Large intestine (tissue), 3 donors: ENCODE data around the gene KLHL30. TPM values are rescaled to one million over a fixed set of nuclear protein-coding genes. Genes with fewer than 3 reads are reported as not detected.
"Not testable (repeated sequence)": the region's sequence is repeated elsewhere in the genome, so short reads cannot be mapped to it uniquely, and the experiment has no call there.

ENCODE experiments used
- DNase-seq, 2 donors: peaks; one replicate each; pipeline versions ENCODE4 v3.0.0 to v3.0.0-alpha.2; 2013
- H3K27ac ChIP-seq: one replicate; pipeline ENCODE4 v1.5.1; 2013; ENCODE audit warnings: low read length
- H3K27me3 ChIP-seq: 2 replicates; pipeline ENCODE4 v1.6.1; 2013; ENCODE audit warnings: low read length; ENCODE audit not compliant: control insufficient read depth, insufficient read depth
- H3K36me3 ChIP-seq: 2 replicates; pipeline ENCODE4 v1.6.1; 2013; ENCODE audit warnings: low read length; ENCODE audit not compliant: control insufficient read depth, insufficient read depth
- H3K4me1 ChIP-seq: one replicate; pipeline ENCODE4 v1.6.1; 2013; ENCODE audit warnings: low read length; ENCODE audit not compliant: control insufficient read depth, insufficient read depth
- H3K4me3 ChIP-seq: one replicate; pipeline ENCODE4 v1.5.1; 2013; ENCODE audit warnings: low read length
- H3K9me3 ChIP-seq: one replicate; pipeline ENCODE4 v1.6.1; 2013; ENCODE audit warnings: mild to moderate bottlenecking, low read depth, low read length, moderate library complexity; ENCODE audit not compliant: control insufficient read depth
- whole genome bisulfite sequencing: methylation state at CpG from one replicate; pipeline ENCODE4 v1.1.5; 2013; ENCODE audit warnings: low lambda C conversion rate; ENCODE audit not compliant: insufficient coverage; 5-methylcytosine and 5-hydroxymethylcytosine counted together
- polyA plus RNA-seq: library from polyadenylated mRNA; unstranded; fragments of 120-200 nt; gene quantifications from one replicate; pipeline ENCODE4 v1.2.1, GENCODE V29; 2013

The KLHL30 gene
- polyA plus RNA-seq, 1 donor, result 0.12 TPM

- H3K4me3 ChIP-seq, result no peak overlapping the region
- peaks cover 2% of the 10 kb centered on the region for H3K9me3 ChIP-seq
- peaks cover 12% of the 10 kb centered on the region for H3K27me3 ChIP-seq
- no peak for DNase-seq
- peaks cover 45% of the 10 kb centered on the region for H3K36me3 ChIP-seq
- H3K27ac ChIP-seq, result no peak overlapping the region
- peaks cover 2% of the 10 kb centered on the region for H3K4me1 ChIP-seq
- no CpG with 5 or more reads among the region's 13 CpGs for WGBS
Measured at GRCh38 chr2:238168196-238169047, 30.0 kb downstream of the KLHL30 start.

GRCh38 chr2:238169048-238169707 lies 30.7 kb downstream of the KLHL30 start:
- Histone ChIP-seq H3K9me3 (peaks cover 1% of the 10 kb centered on the region), H3K4me3 (no peak overlapping the region), H3K27me3 (peaks cover 7% of the 10 kb centered on the region), H3K27ac (no peak overlapping the region), H3K4me1 (peaks cover 2% of the 10 kb centered on the region), H3K36me3 (peaks cover 52% of the 10 kb centered on the region)
- 61% methylated on average over 2 of the region's 6 CpGs for WGBS
- peak in 1 of 2 donors; percentile 30 for DNase-seq

- Histone ChIP-seq H3K27ac (peak overlapping the region; percentile 62), H3K9me3 (no peaks in the 10 kb centered on the region), H3K27me3 (peaks cover 3% of the 10 kb centered on the region), H3K4me1 (peaks cover 2% of the 10 kb centered on the region), H3K36me3 (peaks cover 58% of the 10 kb centered on the region), H3K4me3 (no peak overlapping the region)
- DNase-seq, result no peak
- WGBS, result no CpG with 5 or more reads among the region's 5 CpGs
Measured at GRCh38 chr2:238169708-238170251, 31.3 kb downstream of the KLHL30 start.

GRCh38 chr2:238170386-238171071 lies 32.1 kb downstream of the KLHL30 start:
- Histone ChIP-seq H3K27ac (no peak overlapping the region), H3K36me3 (peaks cover 64% of the 10 kb centered on the region)
- whole genome bisulfite sequencing, result 67% methylated on average over 1 of the region's 21 CpGs

GRCh38 chr2:238171072-238171431 lies 32.6 kb downstream of the KLHL30 start:
- H3K27me3 ChIP-seq, H3K4me1 ChIP-seq, H3K4me3 ChIP-seq, DNase-seq, H3K9me3 ChIP-seq, H3K27ac ChIP-seq: not testable (repeated sequence)
- WGBS, result no CpG with 5 or more reads among the region's 5 CpGs
- peaks cover 68% of the 10 kb centered on the region for H3K36me3 ChIP-seq

More at GRCh38 chr2:238170386-238171071, 32.1 kb downstream of the KLHL30 start:
- no peaks in the 10 kb centered on the region for H3K27me3 ChIP-seq
- no peak for DNase-seq
- H3K4me1 ChIP-seq, result peaks cover 2% of the 10 kb centered on the region
- no peak overlapping the region for H3K4me3 ChIP-seq
- no peaks in the 10 kb centered on the region for H3K9me3 ChIP-seq

GRCh38 chr2:238171575-238172187 lies 33.2 kb downstream of the KLHL30 start:
- Histone ChIP-seq H3K27me3 (no peaks in the 10 kb centered on the region), H3K27ac (no peak overlapping the region), H3K4me1 (peaks cover 2% of the 10 kb centered on the region), H3K9me3 (no peaks in the 10 kb centered on the region), H3K36me3 (peaks cover 70% of the 10 kb centered on the region), H3K4me3 (no peak overlapping the region)
- no peak for DNase-seq
- WGBS, result 100% methylated on average over 3 of the region's 9 CpGs

GRCh38 chr2:238172439-238172838 lies 34.0 kb downstream of the KLHL30 start:
- H3K27me3 ChIP-seq, result no peaks in the 10 kb centered on the region
- no peak overlapping the region for H3K27ac ChIP-seq
- H3K4me3 ChIP-seq, result no peak overlapping the region
- H3K36me3 ChIP-seq, result peaks cover 71% of the 10 kb centered on the region
- no peak for DNase-seq
- H3K4me1 ChIP-seq, result peaks cover 2% of the 10 kb centered on the region
- 100% methylated on average over 5 of the region's 14 CpGs for WGBS
- H3K9me3 ChIP-seq, result no peaks in the 10 kb centered on the region

- Histone ChIP-seq H3K4me1 (peaks cover 2% of the 10 kb centered on the region), H3K36me3 (peaks cover 74% of the 10 kb centered on the region), H3K9me3 (no peaks in the 10 kb centered on the region), H3K27ac (no peak overlapping the region), H3K4me3 (no peak overlapping the region), H3K27me3 (no peaks in the 10 kb centered on the region)
- DNase-seq, result no peak
- no CpG with 5 or more reads among the region's 2 CpGs for WGBS
Measured at GRCh38 chr2:238173692-238174091, 35.2 kb downstream of the KLHL30 start.

- no CpG with 5 or more reads among the region's 8 CpGs for WGBS
- Histone ChIP-seq H3K4me3 (no peak overlapping the region), H3K9me3 (no peaks in the 10 kb centered on the region), H3K4me1 (peaks cover under 1% of the 10 kb centered on the region), H3K27me3 (no peaks in the 10 kb centered on the region), H3K36me3 (peaks cover 76% of the 10 kb centered on the region), H3K27ac (no peak overlapping the region)
- DNase-seq, result no peak
Measured at GRCh38 chr2:238174291-238174690, 35.8 kb downstream of the KLHL30 start.

GRCh38 chr2:238174701-238175100 lies 36.2 kb downstream of the KLHL30 start:
- H3K36me3 ChIP-seq, result peaks cover 77% of the 10 kb centered on the region
- DNase-seq, result peak in 1 of 2 donors; percentile 37
- H3K27me3 ChIP-seq, result no peaks in the 10 kb centered on the region
- no CpG with 5 or more reads among the region's 3 CpGs for WGBS
- no peak overlapping the region for H3K4me3 ChIP-seq
- no peaks in the 10 kb centered on the region for H3K9me3 ChIP-seq
- H3K27ac ChIP-seq, result no peak overlapping the region
- H3K4me1 ChIP-seq, result no peaks in the 10 kb centered on the region
